NCI-H2196 (cell line): ENCODE data around the gene HNRNPR.
"Not testable (repeated sequence)": the region's sequence is repeated elsewhere in the genome, so short reads cannot be mapped to it uniquely, and the experiment has no call there.

ENCODE experiments used
- DNase-seq: peaks from one replicate; lab custom pipeline; 2025; ENCODE audit not compliant: unreplicated experiment; lab: John Stamatoyannopoulos, UW

The HNRNPR gene

GRCh38 chr1:23344111-23344986 lies at the start of gene HNRNPR:
Gene HNRNPR, minus strand, starts transcription at chr1:23344284. Its CDS starts 3,276 bp downstream, at chr1:23341008.
- DNase-seq, result peak; percentile 99

GRCh38 chr1:23393706-23394105 lies 49.6 kb upstream of the HNRNPR start:
- DNase-seq, result no peak

DNA sequence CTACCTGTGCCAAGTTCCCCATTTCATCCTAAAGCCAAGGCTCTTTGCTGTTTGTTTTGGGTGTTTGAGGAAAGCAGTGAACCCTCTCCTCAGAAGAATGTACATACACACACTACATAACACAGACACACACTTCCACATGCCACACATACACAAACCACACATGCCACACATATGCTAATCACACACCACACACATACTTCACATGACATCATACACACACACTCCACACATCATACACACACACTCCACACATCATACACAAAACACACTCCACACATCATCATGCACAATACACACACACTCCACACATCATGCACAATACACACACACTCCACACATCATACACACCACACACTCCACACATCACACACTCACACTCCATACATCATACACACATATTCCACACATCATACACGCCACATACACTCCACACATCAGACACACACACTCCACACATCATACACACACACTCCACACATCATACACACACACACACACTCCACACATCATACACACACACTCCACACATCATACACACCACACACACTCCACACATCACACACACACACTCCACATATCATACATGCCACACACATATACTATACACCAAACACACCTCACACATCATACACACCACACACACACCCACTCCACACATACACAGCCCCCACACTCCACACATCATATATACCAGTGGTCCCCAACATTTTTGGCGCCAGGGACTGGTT lies 48.2 kb upstream of the HNRNPR start:
- no peak for DNase-seq

DNA sequence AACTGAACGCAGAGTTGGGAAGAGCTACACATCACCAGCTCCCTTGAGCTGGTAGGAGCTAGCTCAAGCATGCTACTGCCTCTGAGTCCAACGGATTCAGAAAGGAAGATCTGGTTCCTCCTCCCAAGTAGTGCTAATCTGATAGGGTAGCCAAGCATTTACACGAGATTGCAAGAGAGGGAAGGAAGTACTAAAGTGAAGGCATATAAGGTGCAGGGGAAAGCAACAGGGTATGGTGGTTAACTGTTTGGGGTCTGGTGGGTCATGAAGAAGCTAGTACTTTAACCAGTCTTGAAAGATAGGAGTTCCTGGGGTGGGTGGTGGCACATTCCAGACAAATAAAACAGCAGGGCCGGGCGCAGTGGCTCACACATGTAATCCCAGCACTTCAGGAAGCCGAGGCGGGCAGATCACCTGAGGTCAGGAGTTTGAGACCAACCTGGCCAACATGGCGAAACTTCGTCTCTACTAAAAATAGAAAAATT lies 45.8 kb upstream of the HNRNPR start:
- DNase-seq, result no peak

- DNase-seq, result no peak
Observed at GRCh38 chr1:23387494-23387893, 43.4 kb upstream of the HNRNPR start.

DNA sequence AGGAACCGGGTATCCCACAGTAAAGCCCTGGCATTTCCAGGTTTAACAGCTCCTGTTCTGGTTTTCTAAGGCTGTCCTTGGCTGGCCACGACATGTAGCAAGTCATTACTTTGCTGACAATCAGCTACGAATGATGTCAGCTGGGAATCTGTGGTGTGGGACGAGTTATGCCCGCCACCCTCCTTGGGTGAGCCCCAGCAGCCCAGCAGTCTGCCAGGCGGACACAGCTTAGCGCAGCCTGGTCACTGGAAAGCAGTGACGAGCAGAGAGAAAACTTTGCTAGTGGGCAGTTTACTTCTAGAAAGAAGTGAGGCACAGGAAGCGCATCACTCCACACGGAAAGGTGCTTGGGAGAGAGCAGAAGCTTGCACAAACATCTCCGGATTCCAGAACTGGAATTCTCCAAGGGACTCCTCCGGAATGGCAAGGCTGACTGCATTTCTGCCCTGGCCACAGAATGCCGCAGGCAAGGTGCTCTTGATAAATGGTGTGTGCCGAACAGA lies 41.1 kb upstream of the HNRNPR start:
- no peak for DNase-seq

DNA sequence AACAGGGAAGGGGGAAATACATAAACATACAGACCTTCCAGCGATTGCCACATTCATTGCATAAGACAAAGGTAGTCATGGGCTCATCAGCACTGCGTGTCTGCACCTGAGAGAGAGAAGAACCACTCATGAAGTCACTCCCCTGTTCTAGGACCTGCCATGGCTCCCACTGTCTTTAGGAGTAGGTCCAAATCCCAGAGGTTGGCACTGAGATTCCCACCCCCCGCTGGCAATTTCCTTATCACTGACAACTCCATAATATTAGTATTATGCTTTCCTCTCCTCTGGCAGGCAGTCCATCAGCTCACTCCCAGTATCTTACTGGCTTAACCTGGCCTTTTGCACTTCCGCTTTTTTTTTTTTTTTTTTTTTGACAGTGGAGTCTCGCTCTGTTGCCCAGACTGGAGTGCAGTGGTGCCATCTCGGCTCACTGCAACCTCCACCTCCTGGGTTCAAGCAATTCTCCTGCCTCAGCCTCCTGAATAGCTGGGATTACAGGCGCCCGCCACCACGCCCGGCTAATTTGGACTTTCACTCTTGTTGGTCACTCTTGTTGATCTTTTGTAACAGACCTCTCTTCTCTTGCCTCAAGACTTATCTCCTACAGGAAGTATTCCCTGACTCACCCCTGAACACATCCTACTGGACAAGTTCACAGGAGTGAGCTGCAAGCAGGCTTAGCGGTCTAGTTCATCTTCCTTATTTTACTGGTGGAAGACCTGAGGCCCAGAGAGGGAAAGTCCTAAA lies 40.4 kb upstream of the HNRNPR start:
- no peak for DNase-seq

DNA sequence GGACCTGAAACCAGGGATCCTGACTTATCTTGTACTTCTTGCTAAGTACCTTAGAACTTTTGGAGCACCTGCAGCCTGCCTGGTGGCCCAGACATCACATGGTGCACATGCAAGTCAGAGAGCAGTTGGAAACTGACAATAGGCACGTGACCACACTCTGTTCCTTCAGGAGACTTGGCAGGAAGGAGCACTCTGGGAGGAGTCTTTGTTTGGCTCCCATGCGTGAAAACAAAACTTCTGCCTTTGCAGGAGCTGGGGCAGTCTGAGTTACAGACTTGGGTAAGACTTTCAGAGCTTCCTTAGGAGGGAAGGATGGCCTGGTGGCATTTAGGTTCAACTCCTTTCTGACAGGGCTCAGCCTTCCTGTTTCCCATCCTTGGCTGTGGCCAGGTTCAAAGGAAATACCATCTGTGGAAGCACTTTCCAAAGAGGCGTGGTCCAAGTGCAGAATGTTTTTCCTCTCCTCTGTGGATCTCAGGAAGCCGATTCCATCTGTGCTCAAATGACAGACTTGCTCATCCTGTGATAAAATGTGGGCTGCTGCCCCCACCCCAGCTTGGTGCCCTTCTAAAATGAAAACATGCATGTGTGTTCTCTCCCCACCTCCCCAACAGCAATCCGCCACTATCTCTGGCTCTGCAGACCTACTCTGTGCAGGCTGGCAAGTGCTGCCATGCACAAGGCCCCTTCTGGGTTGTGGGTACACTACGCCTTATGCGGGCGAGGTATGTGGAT lies 39.7 kb upstream of the HNRNPR start:
- no peak for DNase-seq

DNA sequence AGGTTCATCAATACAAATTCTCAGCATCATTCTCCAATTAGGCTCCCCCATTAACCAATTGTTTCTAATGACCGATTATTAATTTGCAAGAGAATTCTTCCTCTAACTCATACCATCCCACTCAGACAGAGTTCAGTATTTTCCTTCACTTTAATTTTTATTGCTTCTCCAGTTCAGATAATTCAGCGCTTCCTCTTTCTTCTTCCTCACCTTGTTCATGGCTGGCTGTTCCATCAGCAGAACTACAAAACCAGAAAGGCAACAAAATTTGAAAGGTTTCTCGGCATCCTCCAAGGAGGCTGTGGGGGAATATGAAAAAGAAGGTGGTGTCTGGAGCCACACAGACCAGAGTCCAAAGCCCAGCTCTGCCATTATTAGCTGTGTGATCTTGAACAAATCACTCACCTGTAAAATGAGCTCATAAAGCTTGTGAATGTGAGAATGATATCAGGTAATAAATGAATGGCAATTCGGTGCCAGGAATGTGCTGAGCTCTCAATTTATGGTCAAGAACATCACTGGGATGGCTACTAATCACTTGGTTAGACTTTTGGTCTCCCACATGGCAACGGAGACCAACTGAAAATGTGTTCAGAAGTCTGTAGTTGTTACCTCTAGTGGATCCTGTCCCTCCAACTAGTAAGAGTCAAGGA lies 37.3 kb upstream of the HNRNPR start:
- DNase-seq, result no peak

GRCh38 chr1:23380719-23381118 lies 36.6 kb upstream of the HNRNPR start:
- DNase-seq, result no peak

DNA sequence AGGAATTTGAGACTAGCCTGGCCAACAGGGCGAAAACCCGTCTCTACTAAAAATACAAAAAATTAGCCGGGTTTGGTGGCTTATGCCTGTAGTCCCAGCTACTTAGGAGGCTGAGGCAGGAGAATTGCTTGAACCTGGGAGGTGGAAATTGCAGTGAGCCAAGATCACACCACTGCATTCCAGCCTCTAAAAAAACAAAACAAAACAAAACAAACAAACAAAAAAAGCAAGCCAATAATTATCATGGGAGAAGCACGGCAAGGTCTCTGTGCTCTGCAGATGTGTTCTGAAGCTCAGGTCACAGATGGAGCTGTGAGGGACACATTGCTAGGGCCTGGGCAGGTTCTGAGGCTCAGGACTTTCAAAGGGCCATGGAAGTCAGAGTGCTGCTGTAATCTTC lies 36.2 kb upstream of the HNRNPR start:
- not testable (repeated sequence) for DNase-seq

GRCh38 chr1:23376890-23377811 lies 33.1 kb upstream of the HNRNPR start:
- peak; percentile 48 for DNase-seq

DNA sequence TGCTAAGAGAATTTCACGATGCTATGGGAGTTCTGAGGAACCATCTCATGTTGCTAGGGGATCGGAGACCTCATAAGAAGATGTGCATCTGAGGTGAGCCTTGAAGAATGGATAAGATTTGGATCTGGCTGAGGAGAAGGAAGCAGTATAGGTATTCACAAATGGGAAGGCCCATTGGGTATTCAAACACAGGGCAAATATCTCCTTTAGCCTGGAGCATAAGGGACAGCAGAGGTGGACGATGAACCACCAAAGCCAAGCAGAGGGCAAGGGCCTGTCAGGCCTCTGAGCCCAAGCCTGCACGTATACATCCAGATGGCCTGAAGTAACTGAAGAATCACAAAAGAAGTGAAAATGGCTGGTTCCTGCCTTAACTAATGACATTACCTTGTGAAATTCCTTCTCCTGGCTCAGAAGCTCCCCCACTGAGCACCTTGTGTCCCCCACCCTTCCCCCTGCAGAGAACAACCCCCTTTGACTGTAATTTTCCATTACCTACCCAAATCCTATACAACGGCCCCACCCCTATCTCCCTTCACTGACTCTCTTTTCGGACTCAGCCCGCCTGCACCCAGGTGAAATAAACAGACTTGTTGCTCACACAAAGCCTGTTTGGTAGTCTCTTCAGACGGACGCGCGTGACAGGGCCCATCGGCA lies 30.1 kb upstream of the HNRNPR start:
- DNase-seq, result not testable (repeated sequence)

DNA sequence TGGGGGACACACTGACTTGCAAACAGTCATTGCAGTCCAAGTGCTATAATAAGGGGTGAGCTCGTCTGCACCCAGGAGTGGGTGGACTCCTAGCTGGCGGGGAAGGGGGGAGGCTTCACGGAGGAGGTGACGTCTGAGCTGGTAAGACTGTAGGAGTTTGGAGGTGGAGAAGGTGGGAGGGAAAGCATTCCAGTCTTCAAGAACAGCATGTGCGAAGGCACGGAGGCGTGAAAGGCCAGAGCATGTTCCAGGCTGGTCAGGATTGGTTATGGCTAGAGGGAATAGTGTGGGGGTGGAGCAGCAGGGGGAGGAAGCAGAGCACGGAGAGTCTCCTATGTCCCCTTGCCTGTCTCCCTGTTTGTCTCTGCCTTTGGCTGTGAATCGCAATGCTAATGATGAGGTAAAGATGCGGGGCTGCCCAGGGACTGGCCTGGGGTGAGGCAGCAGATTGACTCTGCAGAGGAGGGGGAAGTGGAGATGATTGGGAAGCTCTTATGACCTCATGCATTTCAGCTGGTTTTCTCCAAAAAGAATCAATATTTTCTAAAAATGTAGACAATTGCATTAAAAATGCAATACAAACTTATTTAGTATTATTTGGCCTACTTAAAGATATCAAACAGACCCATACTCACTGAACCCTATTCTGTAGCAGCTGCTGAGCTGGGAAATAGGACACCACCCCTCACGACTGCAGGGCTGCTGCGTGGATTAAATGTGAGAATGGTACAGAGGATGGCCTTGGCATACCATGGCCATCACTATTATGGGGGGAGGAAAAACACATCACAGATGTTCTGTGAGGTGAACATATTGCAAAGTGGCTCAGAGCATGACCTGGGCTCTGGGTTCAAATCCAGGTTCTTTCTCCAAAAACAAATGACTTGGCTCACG lies 28.1 kb upstream of the HNRNPR start:
- DNase-seq, result no peak

DNA sequence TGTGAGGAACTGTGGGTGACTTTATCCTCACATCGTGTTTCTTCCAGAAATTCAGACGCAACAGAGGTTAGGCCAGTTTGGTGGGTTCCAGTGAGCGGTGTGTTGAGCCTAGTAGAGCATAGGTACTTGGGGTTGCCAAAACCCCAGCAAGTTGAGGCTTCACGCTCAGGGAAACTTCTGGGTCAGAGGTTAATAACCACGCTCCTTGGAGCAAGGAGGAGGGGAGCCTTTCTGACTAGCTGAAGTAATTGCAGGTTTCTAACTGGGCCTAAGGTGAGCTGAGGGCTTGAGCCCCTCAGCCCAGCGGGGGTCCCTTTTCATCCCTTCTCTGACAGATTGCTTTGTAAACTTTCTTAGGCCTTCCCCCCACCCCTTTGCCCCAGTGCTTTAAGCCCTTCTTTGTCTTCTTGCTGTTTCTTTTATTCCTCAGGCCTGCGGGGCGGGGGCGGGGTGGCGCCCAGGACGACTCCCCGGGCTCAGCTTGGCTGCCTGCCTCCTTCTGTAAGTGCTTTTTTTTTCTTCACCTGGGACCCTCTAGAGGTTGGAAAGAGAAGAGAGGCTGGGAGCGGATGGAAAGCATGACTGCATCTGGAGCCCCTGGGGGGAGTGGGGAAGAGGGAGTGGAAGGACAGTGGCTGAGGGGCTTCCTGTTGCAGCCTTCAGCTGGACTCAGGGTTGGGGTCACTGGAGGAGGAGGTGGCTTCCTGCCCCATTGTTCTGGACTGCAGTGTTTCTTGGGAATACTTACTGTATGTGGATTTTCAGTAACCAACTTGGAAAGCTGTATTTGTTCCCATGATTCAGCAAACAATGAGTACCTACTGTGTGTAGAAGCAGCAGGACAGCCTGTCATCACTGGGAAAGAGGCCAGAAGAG lies 26.9 kb upstream of the HNRNPR start:
- DNase-seq, result no peak

- no peak for DNase-seq
Observed at GRCh38 chr1:23370330-23370708, 26.2 kb upstream of the HNRNPR start.
